H1 (cell line): ENCODE measurements around the gene RPL38. TPM values are rescaled to one million over a fixed set of nuclear protein-coding genes. Genes with fewer than 3 reads are reported as not detected.

ENCODE experiments used
- CTCF ChIA-PET: fragments of 300-600 bp; sonication (Branson Sonifier 250); formaldehyde crosslinking; loops from one replicate; lab custom pipeline; 2021; ENCODE audit not compliant: partially characterized antibody; lab: Charles Lee
- POLR2A ChIA-PET: fragments of 300-600 bp; sonication (Branson Sonifier 250); formaldehyde crosslinking; loops from one replicate; lab custom pipeline; 2021; ENCODE audit warnings: inconsistent platforms; ENCODE audit not compliant: partially characterized antibody; lab: Charles Lee
- DNase-seq, 2 experiments: peaks; one replicate each; pipeline versions ENCODE4 v3.0.0 to v3.0.0-alpha.2; 2010 to 2022; ENCODE audit warnings: low spot score in 2 of 2, low read depth in 1 of 2, mixed read lengths in 1 of 2
- FAIRE-seq: peaks from 2 replicates; lab custom pipeline; 2011; peaks lifted over from hg19 to GRCh38; lab: Jason Lieb, UNC
- H2AFZ ChIP-seq: 2 replicates; pipeline ENCODE4 v1.8.1; 2012; ENCODE audit warnings: low read length, inconsistent platforms
- H2AK5ac ChIP-seq: 2 replicates; pipeline ENCODE4 v1.6.1; 2013; ENCODE audit warnings: low read depth, low read length
- H2BK120ac ChIP-seq: replicated peaks from 2 replicates; pipeline ENCODE3; 2013; ENCODE audit warnings: low read depth, low read length, inconsistent platforms
- H2BK12ac ChIP-seq: 2 replicates; pipeline ENCODE4 v1.6.1; 2013; ENCODE audit warnings: low read depth, low read length
- H2BK15ac ChIP-seq: 2 replicates; pipeline ENCODE4 v1.6.1; 2013; ENCODE audit warnings: low read length
- H2BK20ac ChIP-seq: 2 replicates; pipeline ENCODE4 v1.6.1; 2013; ENCODE audit warnings: low read length
- H2BK5ac ChIP-seq: 2 replicates; pipeline ENCODE4 v1.6.1; 2013; ENCODE audit warnings: low read depth, low read length
- H3K14ac ChIP-seq: 2 replicates; pipeline ENCODE4 v1.6.1; 2013; ENCODE audit warnings: inconsistent platforms; ENCODE audit not compliant: insufficient read length
- H3K18ac ChIP-seq: 2 replicates; pipeline ENCODE4 v1.6.1; 2013; ENCODE audit warnings: low read length; ENCODE audit errors: extremely low read depth
- H3K23ac ChIP-seq: 2 replicates; pipeline ENCODE4 v1.6.1; 2013; ENCODE audit warnings: inconsistent platforms; ENCODE audit not compliant: insufficient read length
- H3K23me2 ChIP-seq: 2 replicates; pipeline ENCODE4 v1.6.1; 2013; ENCODE audit warnings: low read depth, low read length
- H3K27ac ChIP-seq: 2 replicates; pipeline ENCODE4 v1.6.1; 2011; ENCODE audit warnings: low read depth, low read length, inconsistent platforms
- H3K27me3 ChIP-seq, 4 experiments: replicated peaks in 1 of 4; 1 replicate in 1 of 4; 2 replicates in 3 of 4; pipeline versions ENCODE4 v1.6.1 to v1.8.1; 2011 to 2013; ENCODE audit warnings: low read length in 3 of 4, mild to moderate bottlenecking in 3 of 4, inconsistent platforms in 2 of 4, mixed read lengths in 2 of 4, moderate library complexity in 1 of 4; ENCODE audit not compliant: control insufficient read depth in 3 of 4, insufficient read depth in 3 of 4; ENCODE audit errors: extremely low read depth in 1 of 4
- H3K36me3 ChIP-seq, 4 experiments: 2 replicates each; pipeline versions ENCODE4 v1.6.1 to v1.8.1; 2011 to 2013; ENCODE audit warnings: mild to moderate bottlenecking in 4 of 4, low read length in 3 of 4, moderate library complexity in 2 of 4, control low read depth in 1 of 4, inconsistent platforms in 1 of 4; ENCODE audit not compliant: insufficient read depth in 4 of 4, control insufficient read depth in 2 of 4
- H3K4ac ChIP-seq: replicated peaks from 2 replicates; pipeline ENCODE3; 2013; ENCODE audit warnings: low read length, low read depth, mixed read lengths, inconsistent platforms; ENCODE audit not compliant: insufficient read length
- H3K4me1 ChIP-seq, 4 experiments: replicated peaks in 1 of 4; 1 replicate in 1 of 4; 2 replicates in 3 of 4; pipeline versions ENCODE4 v1.6.1 to v1.8.1; 2011 to 2013; ENCODE audit warnings: low read length in 3 of 4, inconsistent platforms in 2 of 4, mixed read lengths in 1 of 4; ENCODE audit not compliant: insufficient read depth in 4 of 4, control insufficient read depth in 3 of 4
- H3K4me2 ChIP-seq, 2 experiments: 2 replicates each; pipeline versions ENCODE4 v1.6.1 to v1.8.1; 2011 to 2013; ENCODE audit warnings: low read depth in 2 of 2, low read length in 2 of 2, control low read depth in 1 of 2, inconsistent platforms in 1 of 2, mild to moderate bottlenecking in 1 of 2; ENCODE audit not compliant: insufficient read depth in 1 of 2
- H3K4me3 ChIP-seq, 4 experiments: fragments of 200-600, 300-600 bp in 1 of 4; sonication (generic), shearing (Covaris generic), sonication (Bioruptor Twin) in 1 of 4; 2 replicates each; pipeline versions ENCODE4 v1.5.1 to v1.8.1; 2011 to 2016; ENCODE audit warnings: low read length in 4 of 4, low read depth in 3 of 4, control low read depth in 2 of 4, inconsistent platforms in 2 of 4, mild to moderate bottlenecking in 2 of 4, mixed read lengths in 1 of 4, moderate library complexity in 1 of 4; ENCODE audit not compliant: insufficient read depth in 2 of 4; ENCODE audit errors: extremely low read depth in 1 of 4
- H3K56ac ChIP-seq: replicated peaks from 2 replicates; pipeline ENCODE3; 2013; ENCODE audit warnings: low read depth, mild to moderate bottlenecking, mixed read lengths, low read length, inconsistent platforms; ENCODE audit not compliant: insufficient read length
- H3K79me1 ChIP-seq: 2 replicates; pipeline ENCODE4 v1.6.1; 2013; ENCODE audit warnings: low read depth, low read length, control low read depth
- H3K79me2 ChIP-seq, 2 experiments: 2 replicates each; pipeline versions ENCODE4 v1.6.1 to v1.8.1; 2012 to 2013; ENCODE audit warnings: low read length in 2 of 2, mild to moderate bottlenecking in 2 of 2, inconsistent platforms in 1 of 2; ENCODE audit not compliant: insufficient read depth in 2 of 2, control insufficient read depth in 1 of 2
- H3K9ac ChIP-seq, 4 experiments: replicated peaks in 1 of 4; 1 replicate in 1 of 4; 2 replicates in 3 of 4; pipeline versions ENCODE4 v1.6.1 to v1.8.1; 2011 to 2013; ENCODE audit warnings: low read depth in 3 of 4, low read length in 3 of 4, control low read depth in 2 of 4, mild to moderate bottlenecking in 2 of 4, moderate library complexity in 2 of 4, inconsistent platforms in 1 of 4; ENCODE audit errors: extremely low read depth in 1 of 4
- H3K9me3 ChIP-seq, 2 experiments: 2 replicates each; pipeline versions ENCODE4 v1.6.1 to v1.8.1; 2012 to 2013; ENCODE audit warnings: mild to moderate bottlenecking in 2 of 2, moderate library complexity in 2 of 2, control low read depth in 1 of 2, inconsistent platforms in 1 of 2, low read depth in 1 of 2, low read length in 1 of 2, mixed read lengths in 1 of 2; ENCODE audit not compliant: insufficient read depth in 2 of 2
- H4K20me1 ChIP-seq, 2 experiments: replicated peaks in 1 of 2; 2 replicates each; pipeline versions ENCODE3 to v1.8.1; 2011 to 2013; ENCODE audit warnings: inconsistent platforms in 2 of 2, low read length in 2 of 2, mild to moderate bottlenecking in 1 of 2; ENCODE audit not compliant: insufficient read depth in 2 of 2, control insufficient read depth in 1 of 2
- H4K5ac ChIP-seq: 2 replicates; pipeline ENCODE4 v1.6.1; 2013; ENCODE audit warnings: low read length, low read depth, mixed read lengths, inconsistent platforms; ENCODE audit not compliant: insufficient read length
- H4K8ac ChIP-seq: 2 replicates; pipeline ENCODE4 v1.8.0; 2013; ENCODE audit warnings: mild to moderate bottlenecking, moderate library complexity, low read length, inconsistent platforms; ENCODE audit not compliant: insufficient read depth; ENCODE audit errors: extremely low read depth
- H4K91ac ChIP-seq: replicated peaks from 2 replicates; pipeline ENCODE3; 2013; ENCODE audit warnings: low read length, mixed read lengths, inconsistent platforms; ENCODE audit not compliant: insufficient read length
- ASH2L ChIP-seq: fragments of 200-600, 300-600 bp; sonication (generic); IDR thresholded peaks from one replicate; pipeline ENCODE4 v1.7.1; 2017; ENCODE audit warnings: low read length
- BACH1 ChIP-seq: IDR thresholded peaks from 2 replicates; pipeline ENCODE4 v1.6.1; 2012; ENCODE audit warnings: low read length, improper control_type of control experiment
- CBX5 ChIP-seq: fragments of 300-800, 300-1000 bp; sonication (generic); IDR thresholded peaks from 2 replicates; pipeline ENCODE4 v1.7.1; 2016; ENCODE audit warnings: antibody characterized with exemption, low read length, low read depth
- CTBP2 ChIP-seq: IDR thresholded peaks from 2 replicates; pipeline ENCODE4 v1.7.0; 2011; ENCODE audit warnings: borderline replicate concordance, mild to moderate bottlenecking, moderate library complexity, mixed read lengths, low read length; ENCODE audit not compliant: insufficient read depth, insufficient read length
- EP300 ChIP-seq, 2 experiments: IDR thresholded peaks; 1 replicate in 1 of 2; 2 replicates in 1 of 2; pipeline ENCODE4 v1.6.1; 2011 to 2012; ENCODE audit warnings: low read depth in 2 of 2, low read length in 2 of 2, mild to moderate bottlenecking in 2 of 2, borderline replicate concordance in 1 of 2, inconsistent platforms in 1 of 2, moderate library complexity in 1 of 2
- HDAC6 ChIP-seq: IDR thresholded peaks from one replicate; pipeline ENCODE4 v1.7.1; 2012; ENCODE audit warnings: low read depth, mild to moderate bottlenecking, inconsistent platforms, low read length, moderate library complexity
- KDM5A ChIP-seq: fragments of 200-600 bp; IDR thresholded peaks from 2 replicates; pipeline ENCODE4 v1.7.1; 2012; ENCODE audit warnings: mild to moderate bottlenecking, low read length, inconsistent platforms, mixed read lengths
- POLR2AphosphoS5 ChIP-seq: IDR thresholded peaks from 2 replicates; pipeline ENCODE4 v1.6.1; 2011; ENCODE audit warnings: low read depth, low read length
- TAF7 ChIP-seq: optimal IDR thresholded peaks from 2 replicates; pipeline ENCODE3; 2011; ENCODE audit warnings: low read depth, mild to moderate bottlenecking, inconsistent platforms, low read length, moderate library complexity, borderline replicate concordance
- TBP ChIP-seq: IDR thresholded peaks from 2 replicates; pipeline ENCODE4 v1.6.1; 2011; ENCODE audit warnings: low read depth, low read length, improper control_type of control experiment
- YY1 ChIP-seq: IDR thresholded peaks from 2 replicates; pipeline ENCODE4 v1.6.1; 2011; ENCODE audit warnings: low read depth, mild to moderate bottlenecking, low read length
- WGBS, 2 experiments: shearing (Covaris generic) in 1 of 2; methylation state at CpG; one replicate each; pipeline versions ENCODE4 v1.1.6 to v1.1.7; 2013 to 2015; ENCODE audit warnings: low lambda C conversion rate in 2 of 2, mixed read lengths in 2 of 2, inconsistent platforms in 1 of 2, low coverage in 1 of 2, missing lambda C conversion rate in 1 of 2; ENCODE audit not compliant: insufficient replicate concordance in 2 of 2, insufficient coverage in 1 of 2, insufficient read length in 1 of 2; ENCODE audit errors: extremely low coverage in 1 of 2, missing lambda C conversion rate in 1 of 2; 5-methylcytosine and 5-hydroxymethylcytosine counted together
- polyA plus RNA-seq, 7 experiments: library from polyadenylated mRNA; depleted of rRNA in 3 of 7; stranded (reverse) in 5 of 7; unstranded in 2 of 7; fragments of >200 nt in 5 of 7; fragments of 200-250 nt in 2 of 7; gene quantifications; 1 replicate in 5 of 7; 2 replicates in 1 of 7; 4 replicates in 1 of 7; pipeline versions ENCODE4 v1.2.1 to v1.2.3, GENCODE V29; 2011 to 2013; ENCODE audit warnings: missing spikeins in 2 of 7, mixed read lengths in 2 of 7
- total RNA-seq: library from RNA; stranded (reverse); fragmentation: NEBNext Ultra II Directional; extraction: Animal tissue kit (Norgen Biotek cat#: 25700); gene quantifications from 2 replicates; pipeline ENCODE4 v1.2.1, GENCODE V29; 2021
- TF ChIP-seq, protein P1 (sequence below): IDR thresholded peaks from 2 replicates; pipeline ENCODE4 v1.6.1; 2012; ENCODE audit warnings: low read length, inconsistent platforms

Gene RPL38
- total and polyA plus RNA-seq, 2 of the 8 experiments (the other 6 are each of a cell fraction or from before 2014, with no cell fraction given) = 412 to 1,195 TPM

- H3K36me3 ChIP-seq = peaks cover 26 to 38% (median 29%) of the 10 kb centered on the region in 4 experiments
- WGBS, 2 experiments = 61% methylated on average over 15 of the region's 15 CpGs; no CpG with 5 or more reads in 1 of the 2 experiments
- H4K5ac ChIP-seq = no peak overlapping the region
- no peak overlapping the region for H3K9ac ChIP-seq
- no peak overlapping the region; the same call in 1 of the 2 replicates for H2BK15ac ChIP-seq
- CTCF ChIA-PET = interaction anchor here (0.7 to 2.2 kb wide), 17 partner anchors 8 to 603 kb away, joined by 3 to 12 read pairs (median 4); no protein-coding TSS in a partner anchor
- no peak overlapping the region for H3K14ac ChIP-seq
- H3K56ac ChIP-seq = no peak overlapping the region
- POLR2A ChIA-PET = interaction anchor here (0.7 to 4.9 kb wide), 20 partner anchors 8 to 304 kb away, joined by 3 to 65 read pairs (median 6); partner anchors contain the start of gene TTYH2
- H3K79me2 ChIP-seq = peaks cover 24 to 44% of the 10 kb centered on the region in 2 experiments
- no peak overlapping the region for H2BK5ac ChIP-seq
- H3K79me1 ChIP-seq = no peaks in the 10 kb centered on the region
- no peak overlapping the region for H2BK20ac ChIP-seq
- no peak overlapping the region for H3K18ac ChIP-seq
- H3K4me2 ChIP-seq = peak overlapping the region; percentile 10 to 51; a peak in 3 of 4 replicates
- peaks cover 0 to 13% (median 8%) of the 10 kb centered on the region in 4 experiments; a peak in 4 of 7 replicates for H3K27me3 ChIP-seq
- FAIRE-seq = no peak
- no peak overlapping the region for H2BK12ac ChIP-seq
- no peak overlapping the region for H3K27ac ChIP-seq
- peaks cover 5% of the 10 kb centered on the region; the same call in 1 of the 2 replicates for H3K23me2 ChIP-seq
- 0 out of 2 replicates have a peak overlapping the region, but pooled peaks have one; percentile 80 for H2AFZ ChIP-seq
- no peak overlapping the region for H3K23ac ChIP-seq
- peaks cover 7 to 24% (median 11%) of the 10 kb centered on the region in 4 experiments for H3K4me1 ChIP-seq
- no peak for DNase-seq
- no peak overlapping the region for H2AK5ac ChIP-seq
- peaks cover 25 to 28% of the 10 kb centered on the region in 2 experiments for H4K20me1 ChIP-seq
- H4K8ac ChIP-seq = no peak overlapping the region
- H4K91ac ChIP-seq = no peak overlapping the region
- peak overlapping the region in 2 of 4 experiments; percentile 11 to 97; a peak in 3 of 8 replicates for H3K4me3 ChIP-seq
- no peak overlapping the region for H3K4ac ChIP-seq
- H3K9me3 ChIP-seq = no peaks in the 10 kb centered on the region
- no peak overlapping the region for H2BK120ac ChIP-seq
- TF ChIP-seq CTBP2 (no peak), EP300 (IDR thresholded peaks at IDR 0.05; ENCODE audit: borderline replicate concordance in 1 of 2, low read depth in 2 of 2, low read length in 2 of 2) (no peak), YY1 (no peak), ASH2L (no peak), CBX5 (no peak), BACH1 (no peak), HDAC6 (no peak), KDM5A (no peak), TBP (no peak), TAF7 (no peak), POLR2AphosphoS5 (no peak)
- TF ChIP-seq, protein P1, sequence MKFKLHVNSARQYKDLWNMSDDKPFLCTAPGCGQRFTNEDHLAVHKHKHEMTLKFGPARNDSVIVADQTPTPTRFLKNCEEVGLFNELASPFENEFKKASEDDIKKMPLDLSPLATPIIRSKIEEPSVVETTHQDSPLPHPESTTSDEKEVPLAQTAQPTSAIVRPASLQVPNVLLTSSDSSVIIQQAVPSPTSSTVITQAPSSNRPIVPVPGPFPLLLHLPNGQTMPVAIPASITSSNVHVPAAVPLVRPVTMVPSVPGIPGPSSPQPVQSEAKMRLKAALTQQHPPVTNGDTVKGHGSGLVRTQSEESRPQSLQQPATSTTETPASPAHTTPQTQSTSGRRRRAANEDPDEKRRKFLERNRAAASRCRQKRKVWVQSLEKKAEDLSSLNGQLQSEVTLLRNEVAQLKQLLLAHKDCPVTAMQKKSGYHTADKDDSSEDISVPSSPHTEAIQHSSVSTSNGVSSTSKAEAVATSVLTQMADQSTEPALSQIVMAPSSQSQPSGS = no peak
Measured at GRCh38 chr17:74202938-74203337, 540 bp upstream of the RPL38 start.
